SU-DHL-6 (cell line): ENCODE measurements around the gene THOP1.

ENCODE experiments used
- CTCF ChIP-seq: fragments of 200-600 bp; sonication (generic); IDR thresholded peaks from one replicate; pipeline ENCODE4 v1.5.1; 2017; ENCODE audit warnings: antibody characterized with exemption, mild to moderate bottlenecking, low read length, moderate library complexity; ENCODE audit not compliant: insufficient read depth, poor library complexity, severe bottlenecking
- EZH2phosphoT487 ChIP-seq: fragments of 200-600 bp; sonication (generic), shearing (Covaris generic); conservative IDR thresholded peaks from 2 replicates; pipeline ENCODE4 v1.6.1; 2018; ENCODE audit warnings: mild to moderate bottlenecking, antibody characterized with exemption, low read length, moderate library complexity, mixed read lengths

- TF ChIP-seq CTCF (no peak), EZH2phosphoT487 (no peak)
These were observed at the start of gene THOP1 for GRCh38 chr19:2785244-2785997.
